HepG2 (cell line): ENCODE measurements around the gene ARHGAP21. TPM values are rescaled to one million over a fixed set of nuclear protein-coding genes. Genes with fewer than 3 reads are reported as not detected.

Experiments used
- ETV5 ChIP-seq: IDR thresholded peaks from 2 replicates; pipeline ENCODE4 v1.6.1; 2018; ENCODE audit warnings: missing biosample characterization, missing genetic modification reagents, inconsistent platforms, borderline replicate concordance
- HDAC6 ChIP-seq: fragments of 200-600 bp; sonication (generic); IDR thresholded peaks from 2 replicates; pipeline ENCODE4 v1.7.0; 2017; ENCODE audit warnings: mild to moderate bottlenecking, antibody characterized with exemption, low read length, low read depth
- MAZ ChIP-seq, 2 experiments: sonication (generic) in 1 of 2; formaldehyde crosslinking in 1 of 2; IDR thresholded peaks; 2 replicates each; pipeline versions ENCODE4 v1.5.0 to v1.6.1; 2012 to 2020; ENCODE audit warnings: low read depth in 2 of 2, mild to moderate bottlenecking in 2 of 2, borderline replicate concordance in 1 of 2, improper control_type of control experiment in 1 of 2, low read length in 1 of 2, missing genetic modification reagents in 1 of 2, moderate library complexity in 1 of 2
- MYPOP ChIP-seq: sonication (generic); formaldehyde crosslinking; IDR thresholded peaks from 2 replicates; pipeline ENCODE4 v1.8.1; 2023; ENCODE audit warnings: mild to moderate bottlenecking, moderate library complexity, missing genetic modification reagents
- POLR2G ChIP-seq: fragments of 200-400 bp; formaldehyde crosslinking; IDR thresholded peaks from 2 replicates; pipeline ENCODE4 v1.6.1; 2018; ENCODE audit warnings: mild to moderate bottlenecking, low read depth, low read length, moderate library complexity
- PPARG ChIP-seq: conservative IDR thresholded peaks from 2 replicates; pipeline ENCODE4 v1.6.1; 2016; ENCODE audit warnings: missing biosample characterization, missing genetic modification reagents
- RFX5 ChIP-seq: IDR thresholded peaks from 2 replicates; pipeline ENCODE4 v1.6.1; 2011; ENCODE audit warnings: low read depth, low read length, improper control_type of control experiment
- SMC3 ChIP-seq: IDR thresholded peaks from 2 replicates; pipeline ENCODE4 v1.6.1; 2011; ENCODE audit warnings: low read length, improper control_type of control experiment
- ZNF280D ChIP-seq: sonication (generic); formaldehyde crosslinking; IDR thresholded peaks from 2 replicates; pipeline ENCODE4 v1.5.1; 2020; ENCODE audit warnings: mild to moderate bottlenecking, missing genetic modification reagents
- ZNF407 ChIP-seq: sonication (generic); formaldehyde crosslinking; IDR thresholded peaks from one replicate; pipeline ENCODE4 v1.5.1; 2020; ENCODE audit warnings: mild to moderate bottlenecking, missing genetic modification reagents; ENCODE audit errors: not compliant biosample characterization
- ZNF432 ChIP-seq: sonication (generic); formaldehyde crosslinking; IDR thresholded peaks from 2 replicates; pipeline ENCODE4 v1.5.0; 2020; ENCODE audit warnings: missing genetic modification reagents, mild to moderate bottlenecking, borderline replicate concordance
- ZNF570 ChIP-seq: sonication (generic); formaldehyde crosslinking; IDR thresholded peaks from 2 replicates; pipeline ENCODE4 v1.4.0; 2020; ENCODE audit warnings: mild to moderate bottlenecking, missing genetic modification reagents, borderline replicate concordance
- polyA plus RNA-seq, 8 experiments: library from polyadenylated mRNA; depleted of rRNA in 3 of 8; stranded (reverse) in 7 of 8; unstranded in 1 of 8; fragments of >200 nt; fragmentation: Illumina TruSeq in 4 of 8; extraction: Trizol in 4 of 8; gene quantifications; 2 replicates each; pipeline versions ENCODE4 v1.2.1 to v1.2.3, GENCODE V29; 2011 to 2016; ENCODE audit warnings: low read depth in 4 of 8, missing spikeins in 1 of 8, mixed read lengths in 1 of 8; ENCODE audit not compliant: insufficient read depth in 1 of 8
- total RNA-seq, 5 experiments: library from RNA; depleted of rRNA; stranded (reverse); fragments of >200 nt; fragmentation: Illumina TruSeq; extraction: Trizol; gene quantifications; 2 replicates each; pipeline ENCODE4 v1.2.3, GENCODE V29; 2016; ENCODE audit warnings: low read depth in 1 of 5

Gene ARHGAP21
- total and polyA plus RNA-seq, 2 of the 13 experiments (the other 11 are each of a cell fraction or from before 2014, with no cell fraction given): 23.9 to 26.6 TPM

GRCh38 chr10:24722676-24723385 lies 856 bp downstream of the ARHGAP21 start (continued):
- TF ChIP-seq SMC3 (no peak), RFX5 (no peak), ZNF280D (CRISPR knock-in tag) (no peak), ZNF570 (CRISPR knock-in tag) (no peak), ETV5 (CRISPR knock-in tag) (no peak), HDAC6 (no peak), POLR2G (peak; percentile 79), PPARG (CRISPR knock-in tag) (no peak), ZNF432 (CRISPR knock-in tag) (no peak), MYPOP (no peak), ZNF407 (CRISPR knock-in tag) (no peak), MAZ (IDR thresholded peaks at IDR 0.05; ENCODE audit: borderline replicate concordance, low read depth, low read length) (peak; percentile 45; the same call in 1 of the 2 replicates), MAZ (CRISPR knock-in tag; IDR thresholded peaks at IDR 0.05; ENCODE audit: low read depth) (peak; percentile 55; the same call in 1 of the 2 replicates)
